ENCODE measurements around the gene KLHL29. TPM values are rescaled to one million over a fixed set of nuclear protein-coding genes. Genes with fewer than 3 reads are reported as not detected.

The KLHL29 gene
- total RNA-seq, 1 donor from 2014 or later: 2.6 TPM

GRCh38 chr2:23592898-23593751 lies 208.1 kb downstream of the KLHL29 start:
- no peak for DNase-seq (ENCODE audit: low spot score)

GRCh38 chr2:23593752-23594459 lies 208.9 kb downstream of the KLHL29 start:
- DNase-seq (ENCODE audit: low spot score): no peak

- no peak for DNase-seq (ENCODE audit: low spot score)
Observed at GRCh38 chr2:23594460-23594825, 209.5 kb downstream of the KLHL29 start.

GRCh38 chr2:23595021-23595420 lies 210.0 kb downstream of the KLHL29 start:
- DNase-seq (ENCODE audit: low spot score): no peak

- DNase-seq (ENCODE audit: low spot score): peak; percentile 58
Observed at GRCh38 chr2:23595601-23596251, 210.7 kb downstream of the KLHL29 start.

GRCh38 chr2:23596316-23596885 lies 211.4 kb downstream of the KLHL29 start:
- peak; percentile 13 for DNase-seq (ENCODE audit: low spot score)

GRCh38 chr2:23597687-23598086 lies 212.7 kb downstream of the KLHL29 start:
- DNase-seq (ENCODE audit: low spot score): no peak

GRCh38 chr2:23599006-23599405 lies 214.0 kb downstream of the KLHL29 start:
- no peak for DNase-seq (ENCODE audit: low spot score)

- DNase-seq (ENCODE audit: low spot score): no peak
Observed at GRCh38 chr2:23599667-23600066, 214.7 kb downstream of the KLHL29 start.

GRCh38 chr2:23600346-23600745 lies 215.4 kb downstream of the KLHL29 start:
- no peak for DNase-seq (ENCODE audit: low spot score)

GRCh38 chr2:23601301-23601965 lies 216.5 kb downstream of the KLHL29 start:
- no peak for DNase-seq (ENCODE audit: low spot score)

- DNase-seq (ENCODE audit: low spot score): peak; percentile 35
Observed at GRCh38 chr2:23602116-23602515, 217.1 kb downstream of the KLHL29 start.

GRCh38 chr2:23603156-23603555 lies 218.2 kb downstream of the KLHL29 start:
- no peak for DNase-seq (ENCODE audit: low spot score)

- no peak for DNase-seq (ENCODE audit: low spot score)
Observed at GRCh38 chr2:23603581-23603980, 218.6 kb downstream of the KLHL29 start.

- no peak for DNase-seq (ENCODE audit: low spot score)
Observed at GRCh38 chr2:23604731-23605130, 219.8 kb downstream of the KLHL29 start.

- DNase-seq (ENCODE audit: low spot score): no peak
Observed at GRCh38 chr2:23605236-23605635, 220.3 kb downstream of the KLHL29 start.

- DNase-seq (ENCODE audit: low spot score): no peak
Observed at GRCh38 chr2:23606196-23606595, 221.2 kb downstream of the KLHL29 start.

- no peak for DNase-seq (ENCODE audit: low spot score)
Observed at GRCh38 chr2:23606968-23607367, 222.0 kb downstream of the KLHL29 start.

- no peak for DNase-seq (ENCODE audit: low spot score)
Observed at GRCh38 chr2:23607925-23608324, 222.9 kb downstream of the KLHL29 start.

GRCh38 chr2:23609254-23609653 lies 224.3 kb downstream of the KLHL29 start:
- DNase-seq (ENCODE audit: low spot score): no peak

- DNase-seq (ENCODE audit: low spot score): no peak
Observed at GRCh38 chr2:23611839-23612238, 226.9 kb downstream of the KLHL29 start.

GRCh38 chr2:23614701-23615100 lies 229.7 kb downstream of the KLHL29 start:
- DNase-seq (ENCODE audit: low spot score): no peak
